ENCODE data around the gene TNFRSF19.
"Not testable (repeated sequence)": the region's sequence is repeated elsewhere in the genome, so short reads cannot be mapped to it uniquely, and the experiment has no call there.

The TNFRSF19 gene

DNA sequence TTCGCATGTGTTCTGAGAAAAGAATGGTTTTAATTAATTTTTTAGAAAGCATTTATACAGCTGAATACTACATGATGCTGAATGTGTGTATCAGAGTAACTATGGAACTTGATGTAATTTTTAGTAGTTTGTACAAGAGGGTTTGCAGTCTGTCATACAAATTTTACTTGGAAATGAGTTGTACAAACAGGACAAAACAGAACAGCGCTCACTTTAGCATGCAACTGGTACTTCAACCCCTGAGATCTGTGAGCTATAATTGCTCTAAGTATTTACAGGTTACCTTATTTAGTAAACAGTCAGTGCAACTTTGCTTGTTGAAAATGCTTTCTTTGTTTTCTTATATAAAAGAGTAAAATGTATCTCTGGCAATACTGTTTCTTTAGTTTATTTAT, 706 bp downstream of the TNFRSF19 start:
- no peak for DNase-seq

GRCh38 chr13:23571431-23571830, 1.2 kb downstream of the TNFRSF19 start:
- DNase-seq: no peak

- no peak for DNase-seq
Measured at GRCh38 chr13:23572836-23573235, 2.6 kb downstream of the TNFRSF19 start.

- no peak for DNase-seq
Measured at GRCh38 chr13:23574421-23575145, 4.4 kb downstream of the TNFRSF19 start.

DNA sequence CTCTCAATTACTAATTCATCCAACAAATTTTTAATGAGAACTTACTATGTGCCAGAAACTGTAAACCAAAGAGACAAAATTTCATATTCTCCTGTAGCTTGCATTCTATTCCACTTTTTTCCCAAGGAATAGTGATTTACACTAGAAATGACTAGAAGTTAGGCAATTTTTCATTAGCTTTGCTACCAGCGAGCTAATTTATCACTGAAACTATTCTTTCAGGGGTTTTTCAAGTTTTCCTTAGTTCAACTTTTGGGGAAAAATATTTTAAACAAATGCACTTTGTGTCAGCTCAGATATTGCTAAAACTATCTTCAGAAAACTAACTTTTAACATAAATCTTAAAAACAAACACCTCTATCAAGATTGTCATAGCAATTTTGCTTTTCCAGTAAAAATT, 5.4 kb downstream of the TNFRSF19 start:
- DNase-seq: no peak

- DNase-seq: peak; percentile 64 to 66
Measured at GRCh38 chr13:23578411-23579071, 8.3 kb downstream of the TNFRSF19 start.

- peak; percentile 93 to 95 for DNase-seq
Measured at GRCh38 chr13:23579072-23579895, 9.1 kb downstream of the TNFRSF19 start.

- no peak for DNase-seq
Measured at GRCh38 chr13:23579896-23580683, 9.9 kb downstream of the TNFRSF19 start.

- no peak for DNase-seq
Measured at GRCh38 chr13:23580684-23581060, 10.5 kb downstream of the TNFRSF19 start.

DNA sequence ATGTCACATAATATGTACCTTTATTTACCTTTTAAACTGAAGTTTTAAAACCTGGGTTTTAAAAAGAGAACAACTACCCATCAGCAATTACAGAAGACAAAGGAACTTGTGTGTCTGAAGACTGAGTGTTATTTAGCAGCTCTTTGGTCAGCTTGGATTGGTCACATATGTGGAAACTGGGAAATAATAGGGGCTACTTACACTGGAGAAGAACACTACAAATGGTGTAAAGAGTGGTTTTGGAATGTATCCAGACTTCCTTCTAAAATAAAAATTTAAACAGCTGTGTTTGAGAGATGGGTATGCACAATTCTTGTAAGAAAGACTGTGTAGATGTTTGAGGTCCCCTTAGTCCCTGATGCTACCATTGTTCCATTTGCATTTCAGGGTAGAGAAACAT, 13.3 kb downstream of the TNFRSF19 start:
- no peak for DNase-seq

- no peak for DNase-seq
Measured at GRCh38 chr13:23584275-23584674, 14.1 kb downstream of the TNFRSF19 start.

DNA sequence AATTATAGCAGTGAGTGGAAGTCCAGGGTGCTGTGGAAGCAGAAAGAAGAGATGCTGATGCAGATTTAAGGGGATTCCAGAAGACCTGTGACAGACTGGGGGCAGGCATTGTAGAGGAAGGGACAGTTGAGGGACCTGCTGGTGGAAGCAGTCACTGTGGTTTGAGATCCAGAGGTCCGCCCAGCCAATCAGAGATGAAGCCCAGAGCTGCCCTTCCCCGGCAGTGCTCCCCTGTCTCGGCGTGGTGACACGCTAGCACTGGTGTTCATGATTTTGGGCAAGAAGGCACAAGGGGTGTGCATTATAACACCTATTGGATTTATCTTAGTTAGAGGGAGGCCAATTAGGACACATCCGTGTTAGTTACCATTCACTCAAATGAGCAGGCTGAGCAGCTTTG, 16.1 kb downstream of the TNFRSF19 start:
- no peak for DNase-seq

DNA sequence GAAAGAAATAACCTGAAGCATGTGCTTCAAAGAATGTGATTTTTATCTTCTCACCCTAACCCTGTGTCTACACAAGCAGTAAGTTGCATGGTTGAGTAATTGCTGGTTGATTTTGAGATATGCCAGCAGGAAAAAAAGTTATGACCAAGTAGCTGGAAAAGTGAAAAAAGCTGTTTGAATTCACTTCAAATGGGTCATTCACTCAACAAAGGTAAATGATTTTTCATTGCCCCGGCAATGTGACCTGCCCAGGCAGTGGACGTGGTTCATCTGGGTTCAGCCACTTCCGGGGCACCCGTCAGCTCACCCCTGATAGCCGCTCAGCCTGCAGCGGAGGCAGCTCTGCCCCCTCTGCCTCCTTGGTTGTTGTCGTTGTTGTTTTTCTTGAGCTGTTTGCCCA, 18.5 kb downstream of the TNFRSF19 start:
- DNase-seq: no peak

GRCh38 chr13:23592596-23592995, 22.4 kb downstream of the TNFRSF19 start:
- DNase-seq: no peak

GRCh38 chr13:23593148-23593547, 22.9 kb downstream of the TNFRSF19 start:
- DNase-seq: no peak

DNA sequence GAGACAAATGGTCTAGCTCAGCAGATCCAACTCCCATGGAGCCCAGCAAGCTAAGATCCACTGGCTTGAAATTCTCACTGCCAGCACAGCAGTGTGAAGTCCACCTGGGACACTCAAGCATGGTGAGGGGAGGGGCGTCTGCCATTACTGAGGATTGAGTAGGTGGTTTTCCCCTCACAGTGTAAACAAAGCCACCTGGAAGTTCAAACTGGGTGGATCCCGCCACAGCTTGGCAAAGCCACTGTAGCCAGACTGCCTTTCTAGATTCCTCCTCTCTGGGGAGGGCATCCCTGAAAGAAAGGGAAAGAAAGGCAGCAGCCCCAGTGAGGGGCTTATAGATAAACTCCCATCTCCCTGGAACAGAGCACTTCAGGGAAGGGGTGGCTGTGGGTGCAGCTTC, 24.1 kb downstream of the TNFRSF19 start:
- not testable (repeated sequence) for DNase-seq

DNA sequence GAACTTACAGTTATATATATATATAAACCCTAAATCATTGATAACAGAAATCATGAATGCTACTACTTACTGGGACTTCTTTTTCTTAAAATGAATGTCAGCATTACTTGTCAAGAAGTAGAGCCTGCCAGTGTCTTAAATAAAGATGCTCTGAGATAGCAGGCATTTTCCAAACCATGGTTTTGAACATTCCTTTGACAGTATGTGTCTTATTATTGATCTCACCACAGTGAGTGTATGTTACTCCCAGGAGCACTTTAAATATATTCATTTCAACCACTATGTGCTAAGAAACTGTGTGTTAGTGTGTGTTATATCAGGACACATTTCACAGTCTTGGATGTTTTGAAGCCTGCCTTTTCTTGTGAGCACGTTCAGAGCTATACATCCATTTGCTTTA, 28.2 kb downstream of the TNFRSF19 start:
- no peak for DNase-seq

- no peak for DNase-seq
Measured at GRCh38 chr13:23599083-23599925, 29.1 kb downstream of the TNFRSF19 start.

- DNase-seq: no peak
Measured at GRCh38 chr13:23600100-23600499, 29.9 kb downstream of the TNFRSF19 start.

- DNase-seq: no peak
Measured at GRCh38 chr13:23600534-23600933, 30.3 kb downstream of the TNFRSF19 start.

- no peak for DNase-seq
Measured at GRCh38 chr13:23605831-23606230, 35.6 kb downstream of the TNFRSF19 start.

GRCh38 chr13:23608138-23608537, 37.9 kb downstream of the TNFRSF19 start:
- DNase-seq: no peak
